SK-N-SH (cell line): ENCODE measurements around the gene ABCA8. TPM values are rescaled to one million over a fixed set of nuclear protein-coding genes. Genes with fewer than 3 reads are reported as not detected.
A peak's percentile ranks its signal among the peaks of the same experiment; 100 is the strongest.
"Not testable (repeated sequence)": the region's sequence is repeated elsewhere in the genome, so short reads cannot be mapped to it uniquely, and the experiment has no call there.

ENCODE experiments used
- CTCF ChIA-PET: fragments of 300-600, 350-600 bp; formaldehyde crosslinking; extraction: SDS; loops from one replicate; lab custom pipeline; 2021; lab: Yijun Ruan, JAX
- POLR2A ChIA-PET: fragments of 350-600 bp; sonication (Branson Sonifier 250); formaldehyde crosslinking; extraction: SDS; loops from one replicate; lab custom pipeline; 2020; ENCODE audit warnings: antibody characterized with exemption, inconsistent platforms; lab: Yijun Ruan, JAX
- DNase-seq: peaks from one replicate; pipeline ENCODE4 v3.0.0; 2012
- H2AFZ ChIP-seq: fragments of 200-600 bp; sonication (generic); 2 replicates; pipeline ENCODE4 v1.8.1; 2016; ENCODE audit warnings: antibody characterized with exemption, mild to moderate bottlenecking, low read depth
- H3F3A ChIP-seq: fragments of 200-600 bp; sonication (generic); replicated peaks from 2 replicates; pipeline ENCODE3; 2016; ENCODE audit warnings: antibody characterized with exemption, mild to moderate bottlenecking; ENCODE audit not compliant: insufficient read depth
- H3K27ac ChIP-seq, 2 experiments: fragments of 200-500 bp in 1 of 2; fragments of 200-600 bp in 1 of 2; sonication (Bioruptor generic) in 1 of 2; sonication (generic), shearing (Covaris generic) in 1 of 2; 2 replicates each; pipeline versions ENCODE4 v1.5.1 to v1.6.1; 2014 to 2016; ENCODE audit warnings: low read depth in 2 of 2, inconsistent platforms in 1 of 2, low read length in 1 of 2, mild to moderate bottlenecking in 1 of 2, mixed read lengths in 1 of 2
- H3K27me3 ChIP-seq: fragments of 200-600 bp; sonication (generic), shearing (Covaris generic); 2 replicates; pipeline ENCODE4 v1.6.1; 2016; ENCODE audit warnings: mixed run types; ENCODE audit not compliant: insufficient read depth
- H3K36me3 ChIP-seq, 2 experiments: fragments of 200-500 bp in 1 of 2; fragments of 200-600 bp in 1 of 2; sonication (Bioruptor generic) in 1 of 2; sonication (generic) in 1 of 2; replicated peaks in 1 of 2; 2 replicates each; pipeline versions ENCODE3 to v1.5.1; 2014 to 2016; ENCODE audit warnings: low read length in 1 of 2, mild to moderate bottlenecking in 1 of 2; ENCODE audit not compliant: insufficient read depth in 2 of 2, control insufficient read depth in 1 of 2
- H3K4me1 ChIP-seq, 2 experiments: fragments of 200-500 bp in 1 of 2; fragments of 200-600 bp in 1 of 2; sonication (Bioruptor generic) in 1 of 2; sonication (generic), shearing (Covaris generic) in 1 of 2; 2 replicates each; pipeline versions ENCODE4 v1.5.1 to v1.6.1; 2014 to 2016; ENCODE audit warnings: low read depth in 1 of 2, low read length in 1 of 2, mixed run types in 1 of 2; ENCODE audit not compliant: insufficient read depth in 2 of 2, control insufficient read depth in 1 of 2
- H3K4me2 ChIP-seq: fragments of 200-600 bp; sonication (generic), shearing (Covaris generic); 2 replicates; pipeline ENCODE4 v1.6.1; 2017; ENCODE audit warnings: mixed run types
- H3K4me3 ChIP-seq, 2 experiments: fragments of 200-500 bp in 1 of 2; fragments of 200-600 bp in 1 of 2; sonication (Bioruptor generic) in 1 of 2; sonication (generic), shearing (Covaris generic) in 1 of 2; 2 replicates each; pipeline versions ENCODE4 v1.5.1 to v1.8.1; 2014 to 2016; ENCODE audit warnings: low read depth in 2 of 2, inconsistent platforms in 1 of 2, low read length in 1 of 2, mild to moderate bottlenecking in 1 of 2, mixed read lengths in 1 of 2, moderate library complexity in 1 of 2
- H3K79me2 ChIP-seq: fragments of 200-600 bp; sonication (generic); 2 replicates; pipeline ENCODE4 v1.8.1; 2017; ENCODE audit warnings: mild to moderate bottlenecking; ENCODE audit not compliant: insufficient read depth
- H3K9ac ChIP-seq: fragments of 200-600 bp; sonication (generic); 2 replicates; pipeline ENCODE4 v1.6.1; 2017; ENCODE audit warnings: mixed run types
- H3K9me2 ChIP-seq: fragments of 200-600 bp; sonication (generic); 2 replicates; pipeline ENCODE4 v1.6.1; 2017; ENCODE audit warnings: mixed run types
- H3K9me3 ChIP-seq: fragments of 200-600 bp; sonication (generic); 2 replicates; pipeline ENCODE4 v1.6.1; 2017; ENCODE audit warnings: mixed run types, mild to moderate bottlenecking, moderate library complexity
- H4K20me1 ChIP-seq: fragments of 200-600 bp; sonication (generic); 2 replicates; pipeline ENCODE4 v1.6.1; 2017; ENCODE audit warnings: mild to moderate bottlenecking, mixed run types; ENCODE audit not compliant: insufficient read depth
- CHD2 ChIP-seq: fragments of 150-350 bp; IDR thresholded peaks from 2 replicates; pipeline ENCODE4 v1.6.1; 2018; ENCODE audit warnings: low read length; ENCODE audit not compliant: partially characterized antibody
- FOXJ3 ChIP-seq: sonication (generic); formaldehyde crosslinking; IDR thresholded peaks from 2 replicates; pipeline ENCODE4 v1.5.1; 2020; ENCODE audit warnings: mild to moderate bottlenecking, missing genetic modification reagents
- FOXM1 ChIP-seq: IDR thresholded peaks from 2 replicates; pipeline ENCODE4 v1.4.0; 2012; ENCODE audit warnings: low read depth, mild to moderate bottlenecking
- GATA2 ChIP-seq: sonication (generic); formaldehyde crosslinking; IDR thresholded peaks from 2 replicates; pipeline ENCODE4 v1.5.0; 2020; ENCODE audit warnings: mild to moderate bottlenecking, missing genetic modification reagents
- MAX ChIP-seq: IDR thresholded peaks from 2 replicates; pipeline ENCODE4 v1.4.0; 2012; ENCODE audit warnings: low read depth
- MEF2A ChIP-seq: IDR thresholded peaks from 2 replicates; pipeline ENCODE4 v1.4.0; 2012; ENCODE audit warnings: low read depth, borderline replicate concordance
- MXI1 ChIP-seq: IDR thresholded peaks from 2 replicates; pipeline ENCODE4 v1.6.1; 2012; ENCODE audit warnings: mild to moderate bottlenecking, low read depth, low read length, improper control_type of control experiment
- NFIC ChIP-seq: IDR thresholded peaks from 2 replicates; pipeline ENCODE4 v1.4.0; 2012; ENCODE audit warnings: borderline replicate concordance
- POLR2AphosphoS5 ChIP-seq: IDR thresholded peaks from 2 replicates; pipeline ENCODE4 v1.6.1; 2012; ENCODE audit warnings: low read depth, low read length
- RFX5 ChIP-seq: IDR thresholded peaks from 2 replicates; pipeline ENCODE4 v1.6.1; 2012; ENCODE audit warnings: mild to moderate bottlenecking, improper control_type of control experiment, low read length
- RXRA ChIP-seq: IDR thresholded peaks from 2 replicates; pipeline ENCODE4 v1.4.0; 2012; ENCODE audit warnings: low read depth, mild to moderate bottlenecking, borderline replicate concordance
- YY1 ChIP-seq: IDR thresholded peaks from 2 replicates; pipeline ENCODE4 v1.4.0; 2012; ENCODE audit warnings: low read depth, mild to moderate bottlenecking
- ZBTB33 ChIP-seq: IDR thresholded peaks from 2 replicates; pipeline ENCODE4 v1.4.0; 2012; ENCODE audit warnings: low read depth, borderline replicate concordance
- WGBS: methylation state at CpG from one replicate; pipeline ENCODE4 v1.1.6; 2017; ENCODE audit warnings: low lambda C conversion rate; 5-methylcytosine and 5-hydroxymethylcytosine counted together
- polyA plus RNA-seq, 3 experiments: library from polyadenylated mRNA; depleted of rRNA; stranded (reverse); fragments of >200 nt; gene quantifications; 2 replicates each; pipeline ENCODE4 v1.2.3, GENCODE V29; 2012

ABCA8 gene, protein sequence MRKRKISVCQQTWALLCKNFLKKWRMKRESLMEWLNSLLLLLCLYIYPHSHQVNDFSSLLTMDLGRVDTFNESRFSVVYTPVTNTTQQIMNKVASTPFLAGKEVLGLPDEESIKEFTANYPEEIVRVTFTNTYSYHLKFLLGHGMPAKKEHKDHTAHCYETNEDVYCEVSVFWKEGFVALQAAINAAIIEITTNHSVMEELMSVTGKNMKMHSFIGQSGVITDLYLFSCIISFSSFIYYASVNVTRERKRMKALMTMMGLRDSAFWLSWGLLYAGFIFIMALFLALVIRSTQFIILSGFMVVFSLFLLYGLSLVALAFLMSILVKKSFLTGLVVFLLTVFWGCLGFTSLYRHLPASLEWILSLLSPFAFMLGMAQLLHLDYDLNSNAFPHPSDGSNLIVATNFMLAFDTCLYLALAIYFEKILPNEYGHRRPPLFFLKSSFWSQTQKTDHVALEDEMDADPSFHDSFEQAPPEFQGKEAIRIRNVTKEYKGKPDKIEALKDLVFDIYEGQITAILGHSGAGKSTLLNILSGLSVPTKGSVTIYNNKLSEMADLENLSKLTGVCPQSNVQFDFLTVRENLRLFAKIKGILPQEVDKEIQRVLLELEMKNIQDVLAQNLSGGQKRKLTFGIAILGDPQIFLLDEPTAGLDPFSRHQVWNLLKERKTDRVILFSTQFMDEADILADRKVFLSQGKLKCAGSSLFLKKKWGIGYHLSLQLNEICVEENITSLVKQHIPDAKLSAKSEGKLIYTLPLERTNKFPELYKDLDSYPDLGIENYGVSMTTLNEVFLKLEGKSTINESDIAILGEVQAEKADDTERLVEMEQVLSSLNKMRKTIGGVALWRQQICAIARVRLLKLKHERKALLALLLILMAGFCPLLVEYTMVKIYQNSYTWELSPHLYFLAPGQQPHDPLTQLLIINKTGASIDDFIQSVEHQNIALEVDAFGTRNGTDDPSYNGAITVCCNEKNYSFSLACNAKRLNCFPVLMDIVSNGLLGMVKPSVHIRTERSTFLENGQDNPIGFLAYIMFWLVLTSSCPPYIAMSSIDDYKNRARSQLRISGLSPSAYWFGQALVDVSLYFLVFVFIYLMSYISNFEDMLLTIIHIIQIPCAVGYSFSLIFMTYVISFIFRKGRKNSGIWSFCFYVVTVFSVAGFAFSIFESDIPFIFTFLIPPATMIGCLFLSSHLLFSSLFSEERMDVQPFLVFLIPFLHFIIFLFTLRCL (N-terminal part only)
- polyA plus RNA-seq (2012; rRNA removed), result 2.3 TPM in 2 replicates
- polyA plus RNA-seq (2012; cell fraction: cytosol; rRNA removed), result 1.7 and 2.3 TPM in 2 replicates
- polyA plus RNA-seq (2012; cell fraction: nucleus; rRNA removed), result 4.7 and 4.9 TPM in 2 replicates

- Histone ChIP-seq H3K9me3 (no peaks in the 10 kb centered on the region), H3K9me2 (no peaks in the 10 kb centered on the region), H3K4me2 (peak within 1 kb of the TSS; percentile 9; the same call in 1 of the 2 replicates), H3F3A (no peaks in the 10 kb centered on the region), H3K9ac (no peak within 1 kb of the TSS), H3K27me3 (no peaks in the 10 kb centered on the region; the same call in 1 of the 2 replicates), H3K79me2 (no peaks in the 10 kb centered on the region), H3K4me1 (no peaks in the 10 kb centered on the region), H2AFZ (peak within 1 kb of the TSS; percentile 54), H3K27ac (no peak within 1 kb of the TSS), H3K4me3 (peak within 1 kb of the TSS; percentile 7 to 15; a peak in 2 of 4 replicates), H4K20me1 (no peaks in the 10 kb centered on the region), H3K36me3 (no peaks in the 10 kb centered on the region)
- no peak for DNase-seq
- 4% methylated on average over 4 of the region's 4 CpGs for WGBS
- TF ChIP-seq FOXJ3, result no peak
- no peak for TF ChIP-seq GATA2
- TF ChIP-seq MXI1, result no peak
- TF ChIP-seq YY1, result no peak
- TF ChIP-seq NFIC, result no peak
- TF ChIP-seq POLR2AphosphoS5, result no peak
- no peak for TF ChIP-seq CHD2
- no peak for TF ChIP-seq RXRA
- no peak for TF ChIP-seq ZBTB33
- no peak for TF ChIP-seq RFX5
- TF ChIP-seq MAX, result no peak
- TF ChIP-seq FOXM1, result no peak
- TF ChIP-seq MEF2A, result no peak
- POLR2A ChIA-PET, result no interaction called here
- CTCF ChIA-PET, result interaction anchor here (1.0 to 1.1 kb wide), 2 partner anchors 9 to 48 kb away, joined by 3 read pairs; no protein-coding TSS in a partner anchor
Measured at GRCh38 chr17:68955181-68955841, at the start of gene ABCA8. Gene ABCA8, minus strand, starts transcription at chr17:68955392. Its CDS starts 13,358 bp downstream, at chr17:68942034.

DNA sequence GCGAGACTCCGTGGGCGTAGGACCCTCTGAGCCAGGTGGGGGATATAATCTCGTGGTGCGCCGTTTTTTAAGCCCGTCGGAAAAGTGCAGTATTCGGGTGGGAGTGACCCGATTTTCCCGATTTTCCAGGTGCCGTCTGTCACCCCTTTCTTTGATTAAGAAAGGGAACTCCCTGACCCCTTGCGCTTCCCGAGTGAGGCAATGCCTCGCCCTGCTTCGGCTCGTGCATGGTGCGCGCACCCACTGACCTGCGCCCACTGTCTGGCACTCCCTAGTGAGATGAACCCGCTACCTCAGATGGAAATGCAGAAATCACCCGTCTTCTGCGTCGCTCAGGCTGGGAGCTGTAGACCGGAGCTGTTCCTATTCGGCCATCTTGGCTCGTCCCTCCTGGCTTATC is 49.6 kb upstream of the ABCA8 start:
- H3K9me3 ChIP-seq, H3F3A ChIP-seq, H3K27ac ChIP-seq, H3K4me1 ChIP-seq, H3K36me3 ChIP-seq, H2AFZ ChIP-seq, H3K9ac ChIP-seq, H3K9me2 ChIP-seq, H3K4me3 ChIP-seq, H3K27me3 ChIP-seq, POLR2A ChIA-PET, H3K79me2 ChIP-seq, H3K4me2 ChIP-seq, DNase-seq, CTCF ChIA-PET, H4K20me1 ChIP-seq: not testable (repeated sequence)
- 59% methylated on average over 23 of the region's 27 CpGs for WGBS

DNA sequence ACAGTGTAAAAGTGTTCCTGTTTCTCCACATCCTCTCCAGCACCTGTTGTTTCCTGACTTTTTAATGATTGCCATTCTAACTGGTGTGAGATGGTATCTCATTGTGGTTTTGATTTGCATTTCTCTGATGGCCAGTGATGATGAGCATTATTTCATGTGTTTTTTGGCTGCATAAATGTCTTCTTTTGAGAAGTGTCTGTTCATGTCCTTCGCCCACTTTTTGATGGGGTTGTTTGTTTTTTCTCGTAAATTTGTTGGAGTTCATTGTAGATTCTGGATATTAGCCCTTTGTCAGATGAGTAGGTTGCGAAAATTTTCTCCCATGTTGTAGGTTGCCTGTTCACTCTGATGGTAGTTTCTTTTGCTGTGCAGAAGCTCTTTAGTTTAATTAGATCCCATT is 44.6 kb upstream of the ABCA8 start:
- H3K79me2 ChIP-seq, H3K9me2 ChIP-seq, H3K4me2 ChIP-seq, H3K9ac ChIP-seq, H2AFZ ChIP-seq, H3K27ac ChIP-seq, H3K4me1 ChIP-seq, H3K4me3 ChIP-seq, H3K9me3 ChIP-seq, POLR2A ChIA-PET, H3K36me3 ChIP-seq, DNase-seq, H4K20me1 ChIP-seq, H3F3A ChIP-seq, CTCF ChIA-PET, H3K27me3 ChIP-seq: not testable (repeated sequence)
- 42% methylated on average over 3 of the region's 3 CpGs for WGBS
